D721Med (cell line): ENCODE data around the gene SLX9.
A peak's percentile ranks its signal among the peaks of the same experiment; 100 is the strongest.

Experiments used
- DNase-seq: peaks from one replicate; pipeline ENCODE4 v3.0.0; 2011; ENCODE audit warnings: low spot score; ENCODE audit not compliant: insufficient read length
- FAIRE-seq: peaks from 2 replicates; lab custom pipeline; 2011; peaks lifted over from hg19 to GRCh38; lab: Jason Lieb, UNC
- TF ChIP-seq, protein P1 (sequence below): IDR thresholded peaks from 2 replicates; pipeline ENCODE4 v1.5.1; 2012; ENCODE audit warnings: mild to moderate bottlenecking, control low read depth; ENCODE audit not compliant: insufficient read depth; ENCODE audit errors: missing control alignments

The SLX9 gene

DNA sequence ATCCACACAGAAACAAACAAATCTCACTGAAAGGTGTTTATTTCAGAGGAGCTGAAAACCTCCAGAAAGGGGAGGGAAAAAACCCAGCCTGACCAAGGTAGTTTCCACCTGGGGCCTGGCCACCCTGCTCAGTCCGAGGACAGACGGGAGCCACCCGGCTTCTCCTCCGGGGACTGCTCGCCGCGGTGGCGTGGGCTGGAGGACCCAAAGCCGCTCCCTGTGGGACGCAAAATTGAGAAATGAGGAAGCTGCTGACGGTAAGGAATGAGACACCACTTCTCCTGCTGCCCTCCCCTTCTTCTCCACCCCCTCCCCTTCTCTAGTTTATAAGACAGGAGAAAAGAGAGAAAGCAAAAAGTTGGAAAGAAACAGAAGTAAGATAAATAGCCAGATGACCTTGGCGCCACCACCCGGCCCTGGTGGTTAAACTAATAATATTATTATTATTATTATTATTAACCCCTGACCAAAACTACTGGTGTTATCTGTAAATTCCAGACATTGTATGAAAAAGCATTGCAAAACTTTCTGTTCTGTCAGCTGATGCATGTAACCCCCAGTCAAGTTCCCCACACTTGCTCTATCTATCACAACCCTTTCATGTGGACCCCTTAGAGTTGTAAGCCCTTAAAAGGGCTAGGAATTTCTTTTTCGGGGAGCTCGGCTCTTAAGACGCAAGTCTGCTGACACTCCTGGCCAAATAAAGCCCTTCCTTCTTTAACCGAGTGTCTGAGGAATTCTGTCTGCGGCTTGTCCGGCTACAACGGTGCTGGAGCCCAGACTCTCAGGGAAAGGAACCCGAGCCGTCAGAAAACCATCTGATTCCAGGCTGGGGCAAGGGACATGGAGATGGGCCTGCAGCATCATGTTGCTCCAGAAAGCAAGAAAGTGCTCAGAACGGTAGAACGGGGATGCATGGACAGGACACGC lies 31.6 kb upstream of the SLX9 start:
- FAIRE-seq (no peak), DNase-seq (no peak)
- TF ChIP-seq, protein P1, sequence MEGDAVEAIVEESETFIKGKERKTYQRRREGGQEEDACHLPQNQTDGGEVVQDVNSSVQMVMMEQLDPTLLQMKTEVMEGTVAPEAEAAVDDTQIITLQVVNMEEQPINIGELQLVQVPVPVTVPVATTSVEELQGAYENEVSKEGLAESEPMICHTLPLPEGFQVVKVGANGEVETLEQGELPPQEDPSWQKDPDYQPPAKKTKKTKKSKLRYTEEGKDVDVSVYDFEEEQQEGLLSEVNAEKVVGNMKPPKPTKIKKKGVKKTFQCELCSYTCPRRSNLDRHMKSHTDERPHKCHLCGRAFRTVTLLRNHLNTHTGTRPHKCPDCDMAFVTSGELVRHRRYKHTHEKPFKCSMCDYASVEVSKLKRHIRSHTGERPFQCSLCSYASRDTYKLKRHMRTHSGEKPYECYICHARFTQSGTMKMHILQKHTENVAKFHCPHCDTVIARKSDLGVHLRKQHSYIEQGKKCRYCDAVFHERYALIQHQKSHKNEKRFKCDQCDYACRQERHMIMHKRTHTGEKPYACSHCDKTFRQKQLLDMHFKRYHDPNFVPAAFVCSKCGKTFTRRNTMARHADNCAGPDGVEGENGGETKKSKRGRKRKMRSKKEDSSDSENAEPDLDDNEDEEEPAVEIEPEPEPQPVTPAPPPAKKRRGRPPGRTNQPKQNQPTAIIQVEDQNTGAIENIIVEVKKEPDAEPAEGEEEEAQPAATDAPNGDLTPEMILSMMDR, result no peak

DNA sequence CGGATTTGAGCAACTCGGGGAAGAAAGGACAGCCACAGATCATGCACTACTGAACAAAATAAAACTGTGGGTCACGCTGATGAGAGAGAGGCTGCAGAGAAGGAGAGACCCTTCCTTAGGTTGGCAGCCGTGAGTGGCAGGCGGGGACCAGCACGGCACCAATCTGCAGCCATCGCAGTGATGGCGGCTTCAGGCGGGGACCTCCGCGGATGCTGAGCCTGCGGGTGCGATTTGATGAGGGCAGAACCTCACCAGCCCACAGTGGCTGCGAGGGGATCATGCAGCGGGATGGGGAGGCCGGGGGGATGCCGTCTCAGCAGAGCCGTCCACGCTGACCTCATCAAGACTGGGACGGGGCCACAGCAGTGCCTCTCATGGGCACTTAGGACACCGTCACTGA lies 30.9 kb upstream of the SLX9 start:
- DNase-seq, result no peak
- no peak for FAIRE-seq
- TF ChIP-seq, protein P1, result no peak

DNA sequence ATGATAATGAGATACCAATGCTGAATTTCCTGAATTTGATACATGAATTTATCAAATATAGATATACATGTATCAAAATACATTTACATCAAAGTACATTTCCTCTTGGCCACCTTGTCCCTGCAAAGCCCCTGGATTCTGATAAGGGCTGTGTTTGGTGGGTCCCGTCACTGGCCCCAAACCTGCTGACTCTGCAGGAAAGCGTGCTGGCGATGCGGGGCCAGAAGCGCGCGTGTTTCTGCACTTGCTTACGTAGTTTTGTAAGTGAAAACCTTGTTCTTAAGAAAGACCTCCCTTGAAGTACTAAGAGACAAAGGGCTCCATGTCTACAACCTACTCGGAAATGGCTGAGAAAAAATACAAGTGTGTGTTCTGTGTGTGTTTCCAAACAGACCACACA lies 30.1 kb upstream of the SLX9 start:
- no peak for FAIRE-seq
- no peak for DNase-seq
- TF ChIP-seq, protein P1, result no peak

DNA sequence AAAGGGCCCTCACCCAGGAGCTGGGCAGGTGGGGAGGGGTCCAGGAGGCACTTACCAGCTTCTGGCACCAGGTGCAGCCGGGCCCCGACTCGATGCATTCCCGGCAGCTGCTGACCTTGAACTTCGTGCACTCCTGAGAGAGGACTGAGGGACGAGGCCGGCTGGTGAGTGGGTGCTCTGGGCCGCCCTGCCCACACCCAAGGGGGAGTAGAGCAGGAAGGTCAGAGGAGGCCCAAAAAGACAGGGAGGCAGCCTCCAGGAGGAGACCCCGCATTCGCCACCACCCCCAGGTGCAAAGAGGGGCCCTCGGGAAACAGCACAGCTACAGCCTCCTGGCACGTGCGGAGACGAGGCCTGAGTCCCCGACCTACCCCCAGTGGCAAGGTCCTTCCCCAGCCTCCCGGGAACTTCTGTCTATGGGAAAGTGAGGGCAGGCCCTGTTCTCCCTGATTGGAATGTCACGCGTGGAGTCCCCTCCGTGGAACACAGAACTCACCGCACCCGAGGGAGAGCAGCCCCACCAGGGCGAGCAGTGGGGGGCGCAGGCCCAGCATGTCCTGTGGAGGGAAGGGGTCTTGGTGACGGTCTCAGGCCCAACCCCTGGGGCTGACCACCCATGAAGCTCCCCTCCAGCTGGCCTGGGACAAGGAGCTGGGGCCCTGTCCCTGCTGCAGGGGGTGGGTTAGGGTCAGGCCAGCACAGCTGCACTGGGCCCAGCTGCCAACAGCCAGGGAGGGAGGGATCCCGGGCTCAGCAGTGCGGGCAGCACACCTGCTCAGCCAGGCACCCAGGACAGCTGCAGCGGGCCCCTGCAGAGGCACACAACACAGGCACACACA lies 29.4 kb upstream of the SLX9 start:
- FAIRE-seq, result no peak
- TF ChIP-seq, protein P1, result no peak
- no peak for DNase-seq

DNA sequence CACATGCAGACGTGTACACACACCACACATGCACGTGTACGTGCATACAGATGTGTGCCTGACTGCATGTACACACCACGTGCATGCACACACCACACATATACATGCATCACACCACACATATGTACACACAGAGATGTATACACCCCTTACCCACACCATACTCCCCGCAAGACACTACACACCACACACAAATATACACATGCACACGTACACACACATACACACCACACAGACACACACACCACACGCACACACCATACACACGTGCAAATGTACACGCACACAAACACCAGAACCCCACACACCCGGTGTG lies 28.8 kb upstream of the SLX9 start:
- DNase-seq, result no peak
- TF ChIP-seq, protein P1, result no peak
- no peak for FAIRE-seq

DNA sequence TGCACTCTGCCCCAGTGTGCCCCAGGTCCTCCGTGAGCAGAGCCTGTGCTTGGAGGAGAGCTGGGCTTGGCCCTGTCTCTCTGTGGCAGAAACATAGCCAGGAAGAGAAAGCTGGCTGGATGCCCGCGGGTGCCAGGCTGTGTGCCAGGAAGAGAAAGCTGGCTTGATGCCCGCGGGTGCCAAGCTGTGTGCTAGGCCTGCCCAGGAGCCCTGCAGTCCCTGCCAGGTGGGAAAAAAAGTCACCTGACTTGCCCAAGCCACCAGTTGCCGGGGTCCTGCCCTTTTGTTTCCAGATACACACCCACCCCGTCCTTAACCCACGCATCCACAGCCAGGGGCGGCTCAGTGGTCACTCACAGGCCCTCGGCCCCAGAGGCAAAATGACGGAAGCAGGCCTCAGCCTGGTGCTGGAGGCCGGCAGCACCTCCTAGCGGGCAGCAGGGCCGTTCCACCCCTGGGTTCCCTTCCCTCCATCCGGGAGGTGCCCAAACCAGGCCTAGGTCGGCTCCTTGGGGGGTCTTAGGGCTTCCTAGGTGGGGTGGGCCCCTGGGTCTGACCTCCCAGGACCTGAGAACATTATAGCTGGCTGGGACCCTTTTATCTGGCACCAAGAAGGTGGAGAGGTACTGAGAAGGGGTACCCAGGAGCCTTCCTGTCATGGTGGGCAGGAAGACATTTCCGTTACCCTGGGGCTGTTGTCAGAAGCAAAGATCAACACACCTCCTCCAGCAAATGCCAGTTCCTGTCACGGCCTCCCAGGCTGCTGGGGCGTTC lies 28.3 kb upstream of the SLX9 start:
- no peak for FAIRE-seq

More for the DNA sequence above, 28.3 kb upstream of the SLX9 start:
- no peak for DNase-seq
- TF ChIP-seq, protein P1, result peak; percentile 22
